Measurements from ENCODE around the gene LRRC4B.

- no peak for TF ChIP-seq POLR2A (IDR thresholded peaks at IDR 0.05)
- TF ChIP-seq CTCF (IDR thresholded peaks at IDR 0.05), result no peak
Observed at GRCh38 chr19:50496189-50497021, 71.8 kb downstream of the LRRC4B start.
